Suprapubic skin (tissue), 4 donors: Measurements from ENCODE around the gene NPTXR. TPM values are rescaled to one million over a fixed set of nuclear protein-coding genes. Genes with fewer than 3 reads are reported as not detected.

Source experiments
- DNase-seq, 2 donors: peaks; one replicate each; pipeline ENCODE4 v3.0.0-alpha.2; 2019; ENCODE audit warnings: low spot score in 2 of 2
- H3K27ac ChIP-seq: fragments of 200-600 bp; sonication (generic); one replicate; pipeline ENCODE4 v1.5.1; 2019
- H3K27me3 ChIP-seq: fragments of 200-600 bp; sonication (generic); one replicate; pipeline ENCODE4 v1.5.1; 2019
- H3K36me3 ChIP-seq: fragments of 200-600 bp; sonication (generic); one replicate; pipeline ENCODE4 v1.5.1; 2019
- H3K4me1 ChIP-seq: fragments of 200-600 bp; sonication (generic); one replicate; pipeline ENCODE4 v1.5.1; 2019
- H3K4me3 ChIP-seq: fragments of 200-600 bp; sonication (generic); one replicate; pipeline ENCODE4 v1.5.1; 2019; ENCODE audit warnings: mild to moderate bottlenecking
- H3K9me3 ChIP-seq: fragments of 200-600 bp; sonication (generic); one replicate; pipeline ENCODE4 v1.5.1; 2019
- CTCF ChIP-seq, 2 donors: fragments of 200-600 bp in 1 of 2; fragments of 450-650 bp in 1 of 2; sonication (generic) in 1 of 2; IDR thresholded peaks; one replicate each; pipeline ENCODE4 v1.5.1; 2016 to 2019; ENCODE audit warnings: antibody characterized with exemption in 2 of 2, mild to moderate bottlenecking in 1 of 2, moderate library complexity in 1 of 2
- EP300 ChIP-seq: sonication (generic); formaldehyde crosslinking; IDR thresholded peaks from one replicate; pipeline ENCODE4 v1.6.1; 2017; ENCODE audit warnings: antibody characterized with exemption
- POLR2A ChIP-seq, 2 donors: fragments of 450-650 bp; IDR thresholded peaks; one replicate each; pipeline ENCODE4 v1.6.1; 2017; ENCODE audit warnings: antibody characterized with exemption in 2 of 2, mild to moderate bottlenecking in 2 of 2, moderate library complexity in 2 of 2
- POLR2AphosphoS5 ChIP-seq, 3 donors: sonication (generic); formaldehyde crosslinking; IDR thresholded peaks; one replicate each; pipeline ENCODE4 v1.6.1; 2017; ENCODE audit warnings: antibody characterized with exemption in 3 of 3
- WGBS: methylation state at CpG from one replicate; pipeline ENCODE4 v1.1.5; 2018; 5-methylcytosine and 5-hydroxymethylcytosine counted together
- total RNA-seq, 4 donors: library from RNA; depleted of rRNA; stranded (reverse); fragments of >200 nt; gene quantifications; one replicate each; pipeline ENCODE4 v1.1.0, GENCODE V29; 2016

NPTXR gene
- total RNA-seq, 4 donors from 2014 or later = 1.0 to 2.4 (median 2.1) TPM

- no peaks in the 10 kb centered on the region for H3K36me3 ChIP-seq
- H3K4me3 ChIP-seq = no peak overlapping the region
- 48% methylated on average over 8 of the region's 8 CpGs for WGBS
- no peak for DNase-seq
- no peaks in the 10 kb centered on the region for H3K27me3 ChIP-seq
- H3K27ac ChIP-seq = peak overlapping the region; percentile 15
- no peak for TF ChIP-seq POLR2A (IDR thresholded peaks at IDR 0.05)
- no peak for TF ChIP-seq POLR2AphosphoS5 (IDR thresholded peaks at IDR 0.05)
- TF ChIP-seq CTCF (IDR thresholded peaks at IDR 0.05) = no peak
- TF ChIP-seq EP300 = no peak
- H3K9me3 ChIP-seq = no peaks in the 10 kb centered on the region
- H3K4me1 ChIP-seq = peaks cover 28% of the 10 kb centered on the region
Measured at GRCh38 chr22:38881997-38882879, 38.4 kb upstream of the NPTXR start.

- Histone ChIP-seq H3K9me3 (no peaks in the 10 kb centered on the region), H3K36me3 (no peaks in the 10 kb centered on the region), H3K27ac (peak overlapping the region; percentile 15), H3K4me1 (peaks cover 28% of the 10 kb centered on the region), H3K27me3 (no peaks in the 10 kb centered on the region), H3K4me3 (no peak overlapping the region)
- TF ChIP-seq POLR2AphosphoS5 (IDR thresholded peaks at IDR 0.05) (no peak), POLR2A (IDR thresholded peaks at IDR 0.05) (no peak), EP300 (no peak), CTCF (IDR thresholded peaks at IDR 0.05) (no peak)
- WGBS = 3% methylated on average over 9 of the region's 9 CpGs
- DNase-seq = no peak
Measured at GRCh38 chr22:38881464-38881871, 37.6 kb upstream of the NPTXR start.

- Histone ChIP-seq H3K27ac (no peak overlapping the region), H3K4me3 (no peak overlapping the region), H3K27me3 (no peaks in the 10 kb centered on the region), H3K36me3 (no peaks in the 10 kb centered on the region), H3K4me1 (peaks cover 28% of the 10 kb centered on the region), H3K9me3 (no peaks in the 10 kb centered on the region)
- TF ChIP-seq POLR2AphosphoS5 (IDR thresholded peaks at IDR 0.05) = no peak
- no peak for TF ChIP-seq EP300
- no peak for TF ChIP-seq CTCF (IDR thresholded peaks at IDR 0.05)
- TF ChIP-seq POLR2A (IDR thresholded peaks at IDR 0.05) = no peak
- DNase-seq = no peak
- 89% methylated on average over 5 of the region's 5 CpGs for WGBS
Measured at GRCh38 chr22:38879961-38880360, 36.1 kb upstream of the NPTXR start.

GRCh38 chr22:38879108-38879729 is 35.4 kb upstream of the NPTXR start:
- Histone ChIP-seq H3K27me3 (no peaks in the 10 kb centered on the region), H3K9me3 (no peaks in the 10 kb centered on the region), H3K4me1 (peaks cover 28% of the 10 kb centered on the region), H3K27ac (no peak overlapping the region), H3K36me3 (no peaks in the 10 kb centered on the region), H3K4me3 (no peak overlapping the region)
- WGBS = 71% methylated on average over 4 of the region's 5 CpGs
- no peak for DNase-seq
- TF ChIP-seq CTCF (IDR thresholded peaks at IDR 0.05) = no peak
- no peak for TF ChIP-seq POLR2AphosphoS5 (IDR thresholded peaks at IDR 0.05)
- no peak for TF ChIP-seq POLR2A (IDR thresholded peaks at IDR 0.05)
- TF ChIP-seq EP300 = no peak

GRCh38 chr22:38878001-38878400 is 34.2 kb upstream of the NPTXR start:
- Histone ChIP-seq H3K27me3 (no peaks in the 10 kb centered on the region), H3K27ac (no peak overlapping the region), H3K4me1 (peaks cover 28% of the 10 kb centered on the region), H3K36me3 (no peaks in the 10 kb centered on the region), H3K4me3 (no peak overlapping the region), H3K9me3 (no peaks in the 10 kb centered on the region)
- TF ChIP-seq POLR2A (IDR thresholded peaks at IDR 0.05) (no peak), POLR2AphosphoS5 (IDR thresholded peaks at IDR 0.05) (no peak), EP300 (no peak), CTCF (IDR thresholded peaks at IDR 0.05) (no peak)
- WGBS = 97% methylated on average over 4 of the region's 4 CpGs
- no peak for DNase-seq
